ENCODE results near the gene SEC14L6. TPM values are rescaled to one million over a fixed set of nuclear protein-coding genes. Genes with fewer than 3 reads are reported as not detected.
"Not testable (repeated sequence)": the region's sequence is repeated elsewhere in the genome, so short reads cannot be mapped to it uniquely, and the experiment has no call there.

Gene SEC14L6
- total RNA-seq, 1 donor from 2014 or later: 0.16 TPM

DNA sequence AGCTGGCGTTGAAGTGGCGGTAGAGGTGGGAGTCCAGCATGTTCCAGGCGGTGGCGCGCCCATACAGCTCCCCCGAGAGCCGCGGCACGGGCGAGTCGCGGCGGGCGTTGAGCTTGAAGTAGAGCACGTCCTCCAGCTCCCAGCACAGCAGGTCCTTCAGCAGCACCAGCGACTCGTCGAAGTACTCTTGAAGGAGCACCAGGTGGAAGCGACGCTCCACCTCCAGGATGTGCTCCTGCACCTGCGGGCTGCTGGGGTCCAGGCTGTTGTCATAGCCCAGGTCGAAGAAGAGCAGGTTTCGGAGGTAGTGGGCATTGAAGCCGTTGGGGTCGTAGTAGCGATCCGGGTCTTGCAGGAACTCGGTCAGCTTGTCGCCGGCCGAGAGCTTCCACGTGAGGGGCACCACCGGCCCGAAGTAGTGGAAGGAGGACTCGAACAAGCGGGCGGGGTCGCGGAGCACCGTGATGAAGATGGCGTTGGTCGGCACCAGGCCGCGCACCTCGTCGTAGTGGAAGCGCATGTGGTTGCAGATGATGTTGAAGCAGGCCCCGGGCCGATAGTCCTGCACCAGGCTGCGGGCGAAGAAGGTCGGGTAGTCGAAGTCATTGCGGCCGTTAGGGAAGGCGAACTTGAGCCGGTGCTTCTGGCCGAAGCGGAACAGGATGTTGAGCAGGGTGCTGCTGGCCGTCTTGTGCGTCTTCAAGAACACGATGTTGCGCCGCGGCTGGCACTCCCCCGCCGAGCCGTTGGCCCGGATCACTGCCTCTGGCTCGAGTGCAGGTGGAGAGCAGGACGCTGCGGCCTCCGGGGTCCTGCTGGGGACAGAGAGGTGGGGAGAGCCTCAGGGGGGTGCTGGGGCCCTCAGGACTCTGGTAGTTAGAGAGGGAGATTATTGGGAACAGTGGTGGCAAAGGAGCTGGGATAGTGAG is 9.0 kb upstream of the SEC14L6 start:
- peaks cover 1% of the 10 kb centered on the region for H3K27me3 Mint-ChIP-seq (ENCODE audit: low read depth, unreplicated experiment)
- TF ChIP-seq EZH2 (IDR thresholded peaks at IDR 0.05; ENCODE audit: insufficient read depth, low read length): no peak
- TF ChIP-seq, protein P1, sequence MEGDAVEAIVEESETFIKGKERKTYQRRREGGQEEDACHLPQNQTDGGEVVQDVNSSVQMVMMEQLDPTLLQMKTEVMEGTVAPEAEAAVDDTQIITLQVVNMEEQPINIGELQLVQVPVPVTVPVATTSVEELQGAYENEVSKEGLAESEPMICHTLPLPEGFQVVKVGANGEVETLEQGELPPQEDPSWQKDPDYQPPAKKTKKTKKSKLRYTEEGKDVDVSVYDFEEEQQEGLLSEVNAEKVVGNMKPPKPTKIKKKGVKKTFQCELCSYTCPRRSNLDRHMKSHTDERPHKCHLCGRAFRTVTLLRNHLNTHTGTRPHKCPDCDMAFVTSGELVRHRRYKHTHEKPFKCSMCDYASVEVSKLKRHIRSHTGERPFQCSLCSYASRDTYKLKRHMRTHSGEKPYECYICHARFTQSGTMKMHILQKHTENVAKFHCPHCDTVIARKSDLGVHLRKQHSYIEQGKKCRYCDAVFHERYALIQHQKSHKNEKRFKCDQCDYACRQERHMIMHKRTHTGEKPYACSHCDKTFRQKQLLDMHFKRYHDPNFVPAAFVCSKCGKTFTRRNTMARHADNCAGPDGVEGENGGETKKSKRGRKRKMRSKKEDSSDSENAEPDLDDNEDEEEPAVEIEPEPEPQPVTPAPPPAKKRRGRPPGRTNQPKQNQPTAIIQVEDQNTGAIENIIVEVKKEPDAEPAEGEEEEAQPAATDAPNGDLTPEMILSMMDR (IDR thresholded peaks at IDR 0.05; ENCODE audit: insufficient read depth, low read depth, low read length): no peak
- DNase-seq (ENCODE audit: low read depth): no peak
- no peak overlapping the region for H3K4me3 Mint-ChIP-seq (ENCODE audit: unreplicated experiment)
- no peaks in the 10 kb centered on the region for H3K27me3 ChIP-seq (ENCODE audit: insufficient read depth, low read length)
- no peaks in the 10 kb centered on the region for H3K36me3 Mint-ChIP-seq (ENCODE audit: low read depth, unreplicated experiment)
- no peak overlapping the region for H3K9ac ChIP-seq (ENCODE audit: low read length)
- no peak for FAIRE-seq
- no peak overlapping the region for H3K4me3 ChIP-seq (ENCODE audit: insufficient read depth, low read depth, low read length)
- H3K36me3 ChIP-seq (ENCODE audit: insufficient read depth, low read length): no peaks in the 10 kb centered on the region
- H3K4me1 Mint-ChIP-seq (ENCODE audit: low read depth, unreplicated experiment): no peaks in the 10 kb centered on the region
- H3K27ac Mint-ChIP-seq (ENCODE audit: unreplicated experiment): no peak overlapping the region
- no peaks in the 10 kb centered on the region for H3K9me3 ChIP-seq (ENCODE audit: insufficient read depth, low read depth, low read length)
- H3K4me1 ChIP-seq (ENCODE audit: insufficient read depth, low read length): no peaks in the 10 kb centered on the region
- no peak overlapping the region for H2AFZ ChIP-seq (ENCODE audit: low read depth, low read length)
- H3K4me2 ChIP-seq (ENCODE audit: low read length): no peak overlapping the region
- no peaks in the 10 kb centered on the region for H3K79me2 ChIP-seq (ENCODE audit: insufficient read depth, low read length)
- H3K27ac ChIP-seq (ENCODE audit: low read depth, low read length): no peak overlapping the region
- no peaks in the 10 kb centered on the region for H4K20me1 ChIP-seq (ENCODE audit: insufficient read depth, low read length)
- no peaks in the 10 kb centered on the region for H3K9me3 Mint-ChIP-seq (ENCODE audit: unreplicated experiment)

DNA sequence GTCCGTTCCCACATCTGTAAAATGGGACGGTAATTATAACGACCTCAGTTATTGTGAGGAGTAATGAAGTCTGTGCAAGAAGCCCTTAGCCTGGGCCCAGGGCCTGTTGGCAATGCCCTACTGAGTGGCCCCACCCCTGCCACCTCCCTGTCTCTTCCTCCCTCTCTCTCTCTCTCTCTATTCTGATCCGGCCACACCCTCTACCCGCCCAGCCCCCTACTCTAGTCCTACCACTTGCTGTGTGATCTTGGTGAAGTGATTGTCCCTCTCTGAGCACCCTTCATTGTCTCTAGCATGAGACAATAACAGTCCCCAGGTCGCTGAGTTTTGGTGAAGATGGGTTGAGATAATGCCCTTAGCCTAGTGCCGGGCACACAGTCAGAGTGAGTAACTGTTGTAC is 7.4 kb upstream of the SEC14L6 start:
- Mint-ChIP-seq H3K4me3 (ENCODE audit: unreplicated experiment) (no peak overlapping the region), H3K4me1 (ENCODE audit: low read depth, unreplicated experiment) (no peaks in the 10 kb centered on the region), H3K9me3 (ENCODE audit: unreplicated experiment) (no peaks in the 10 kb centered on the region), H3K36me3 (ENCODE audit: low read depth, unreplicated experiment) (no peaks in the 10 kb centered on the region), H3K27me3 (ENCODE audit: low read depth, unreplicated experiment) (peaks cover 6% of the 10 kb centered on the region), H3K27ac (ENCODE audit: unreplicated experiment) (no peak overlapping the region)
- H3K9me3 ChIP-seq (ENCODE audit: insufficient read depth, low read depth, low read length): no peaks in the 10 kb centered on the region
- no peak for TF ChIP-seq EZH2 (IDR thresholded peaks at IDR 0.05; ENCODE audit: insufficient read depth, low read length)
- TF ChIP-seq, protein P1 (IDR thresholded peaks at IDR 0.05; ENCODE audit: insufficient read depth, low read depth, low read length): no peak
- no peaks in the 10 kb centered on the region for H3K36me3 ChIP-seq (ENCODE audit: insufficient read depth, low read length)
- H2AFZ ChIP-seq (ENCODE audit: low read depth, low read length): no peak overlapping the region
- H3K79me2 ChIP-seq (ENCODE audit: insufficient read depth, low read length): no peaks in the 10 kb centered on the region
- H3K4me2 ChIP-seq (ENCODE audit: low read length): no peak overlapping the region
- H3K9ac ChIP-seq (ENCODE audit: low read length): no peak overlapping the region
- no peak for DNase-seq (ENCODE audit: low read depth)
- no peak overlapping the region for H3K4me3 ChIP-seq (ENCODE audit: insufficient read depth, low read depth, low read length)
- H4K20me1 ChIP-seq (ENCODE audit: insufficient read depth, low read length): no peaks in the 10 kb centered on the region
- H3K27ac ChIP-seq (ENCODE audit: low read depth, low read length): no peak overlapping the region
- no peak for FAIRE-seq
- no peaks in the 10 kb centered on the region for H3K4me1 ChIP-seq (ENCODE audit: insufficient read depth, low read length)
- peaks cover 6% of the 10 kb centered on the region for H3K27me3 ChIP-seq (ENCODE audit: insufficient read depth, low read length)

DNA sequence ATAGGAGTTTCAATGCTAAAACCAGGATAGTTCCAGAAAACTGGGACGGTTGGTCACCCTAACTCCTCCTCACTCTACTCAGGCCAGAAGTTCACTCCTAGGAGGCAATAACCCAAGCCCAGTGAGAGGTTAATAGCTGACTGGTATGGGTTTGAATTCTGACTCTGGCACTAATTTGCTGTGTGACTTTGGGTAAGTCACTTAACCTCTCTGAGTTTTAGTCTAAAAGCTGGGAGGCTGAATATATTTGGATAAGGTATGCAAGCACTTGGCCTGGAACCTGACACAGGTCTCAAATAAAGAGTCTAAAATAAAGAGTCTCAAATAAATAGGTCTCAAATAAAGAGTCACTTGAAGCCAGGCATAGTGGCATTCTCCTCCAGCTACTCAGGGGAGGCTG is 6.2 kb upstream of the SEC14L6 start:
- Histone ChIP-seq H3K27me3 (ENCODE audit: insufficient read depth, low read length) (peaks cover 6% of the 10 kb centered on the region), H2AFZ (ENCODE audit: low read depth, low read length) (no peak overlapping the region), H3K27ac (ENCODE audit: low read depth, low read length) (no peak overlapping the region), H3K79me2 (ENCODE audit: insufficient read depth, low read length) (no peaks in the 10 kb centered on the region), H3K4me1 (ENCODE audit: insufficient read depth, low read length) (no peaks in the 10 kb centered on the region), H3K4me2 (ENCODE audit: low read length) (no peak overlapping the region), H3K36me3 (ENCODE audit: insufficient read depth, low read length) (no peaks in the 10 kb centered on the region), H4K20me1 (ENCODE audit: insufficient read depth, low read length) (no peaks in the 10 kb centered on the region), H3K9ac (ENCODE audit: low read length) (no peak overlapping the region), H3K4me3 (ENCODE audit: insufficient read depth, low read depth, low read length) (no peak overlapping the region), H3K9me3 (ENCODE audit: insufficient read depth, low read depth, low read length) (no peaks in the 10 kb centered on the region)
- Mint-ChIP-seq H3K9me3 (ENCODE audit: unreplicated experiment) (no peaks in the 10 kb centered on the region), H3K27ac (ENCODE audit: unreplicated experiment) (no peak overlapping the region), H3K4me3 (ENCODE audit: unreplicated experiment) (no peak overlapping the region), H3K27me3 (ENCODE audit: low read depth, unreplicated experiment) (peaks cover 10% of the 10 kb centered on the region), H3K4me1 (ENCODE audit: low read depth, unreplicated experiment) (no peaks in the 10 kb centered on the region), H3K36me3 (ENCODE audit: low read depth, unreplicated experiment) (no peaks in the 10 kb centered on the region)
- no peak for FAIRE-seq
- TF ChIP-seq EZH2 (IDR thresholded peaks at IDR 0.05; ENCODE audit: insufficient read depth, low read length): no peak
- TF ChIP-seq, protein P1 (IDR thresholded peaks at IDR 0.05; ENCODE audit: insufficient read depth, low read depth, low read length): no peak
- DNase-seq (ENCODE audit: low read depth): no peak

DNA sequence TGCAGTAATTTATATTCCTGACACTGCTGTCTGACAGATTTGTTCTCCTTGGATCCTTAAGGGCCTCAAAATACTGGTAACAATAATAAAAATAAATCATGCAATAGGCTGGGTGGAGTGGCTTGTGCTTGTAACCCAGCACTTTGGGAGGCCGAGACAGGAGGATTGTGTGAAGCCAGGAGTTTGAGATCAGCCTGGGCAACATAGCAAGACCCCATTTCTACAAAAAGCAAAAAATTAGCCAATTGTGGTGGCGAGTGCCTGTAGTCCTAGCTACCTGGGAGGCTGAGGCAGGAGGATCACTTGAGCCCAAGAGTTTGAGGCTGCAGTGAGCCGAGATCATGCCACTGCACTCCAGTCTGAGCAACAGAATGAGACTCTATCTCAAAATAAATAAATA is 5.3 kb upstream of the SEC14L6 start:
- not testable (repeated sequence) for H3K4me2 ChIP-seq (ENCODE audit: low read length); H3K4me1 Mint-ChIP-seq (ENCODE audit: low read depth, unreplicated experiment); H3K9ac ChIP-seq (ENCODE audit: low read length); H3K36me3 ChIP-seq (ENCODE audit: insufficient read depth, low read length); H3K36me3 Mint-ChIP-seq (ENCODE audit: low read depth, unreplicated experiment); H3K27ac Mint-ChIP-seq (ENCODE audit: unreplicated experiment); H3K9me3 Mint-ChIP-seq (ENCODE audit: unreplicated experiment); H3K4me3 Mint-ChIP-seq (ENCODE audit: unreplicated experiment); H3K27ac ChIP-seq (ENCODE audit: low read depth, low read length); FAIRE-seq; H3K79me2 ChIP-seq (ENCODE audit: insufficient read depth, low read length); H3K27me3 ChIP-seq (ENCODE audit: insufficient read depth, low read length); H2AFZ ChIP-seq (ENCODE audit: low read depth, low read length); H3K4me1 ChIP-seq (ENCODE audit: insufficient read depth, low read length); H3K4me3 ChIP-seq (ENCODE audit: insufficient read depth, low read depth, low read length); H3K9me3 ChIP-seq (ENCODE audit: insufficient read depth, low read depth, low read length); H4K20me1 ChIP-seq (ENCODE audit: insufficient read depth, low read length); DNase-seq (ENCODE audit: low read depth)
- H3K27me3 Mint-ChIP-seq (ENCODE audit: low read depth, unreplicated experiment): peaks cover 17% of the 10 kb centered on the region
